Measurements from ENCODE around the gene GRAMD4.
"Not testable (repeated sequence)": the region's sequence is repeated elsewhere in the genome, so short reads cannot be mapped to it uniquely, and the experiment has no call there.

Gene GRAMD4

DNA sequence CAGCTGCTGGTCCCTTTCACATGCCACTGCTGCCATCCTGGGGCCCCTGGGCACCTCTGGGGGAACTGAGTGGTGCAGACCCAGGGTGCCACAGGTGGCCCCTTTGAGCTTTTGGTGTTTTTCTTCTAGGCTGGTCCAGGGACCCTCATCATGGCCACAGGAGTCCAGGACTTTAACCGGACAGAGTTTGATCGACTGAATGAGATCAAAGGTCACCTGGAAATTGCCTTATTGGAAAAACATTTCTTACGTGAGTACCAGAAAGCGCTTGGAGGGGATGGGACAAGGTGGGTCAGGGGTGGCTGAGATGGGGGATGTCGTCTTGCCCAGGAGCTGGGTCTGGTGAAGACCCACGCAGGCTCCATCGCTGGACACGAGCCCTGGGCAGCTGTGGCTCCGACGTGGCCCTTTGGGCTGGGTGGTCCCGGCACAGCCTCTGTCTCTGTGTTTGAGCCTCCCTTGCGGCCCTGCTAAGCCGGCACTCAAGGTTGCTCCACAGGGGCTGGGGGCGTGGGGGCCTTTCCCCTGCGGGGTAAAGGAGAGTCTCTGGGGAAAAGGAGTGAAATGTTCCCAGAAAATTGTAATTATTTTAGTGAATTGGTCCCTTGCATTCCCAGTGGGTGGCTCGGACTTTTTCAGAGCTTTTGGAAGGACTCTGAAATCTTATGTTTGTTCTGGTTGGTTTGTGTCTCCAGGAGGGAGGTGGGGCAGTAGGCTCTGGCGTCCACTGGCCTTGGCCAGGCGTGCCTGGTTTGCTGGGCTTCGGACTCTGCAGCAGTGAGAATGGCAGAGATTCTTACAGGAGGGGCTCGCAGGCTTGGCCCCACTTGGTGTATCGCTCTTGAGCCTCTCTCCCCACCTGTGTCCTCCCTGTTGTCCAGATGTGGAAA lies 17.8 kb downstream of the GRAMD4 start:
- DNase-seq (ENCODE audit: low read depth), result no peak

DNA sequence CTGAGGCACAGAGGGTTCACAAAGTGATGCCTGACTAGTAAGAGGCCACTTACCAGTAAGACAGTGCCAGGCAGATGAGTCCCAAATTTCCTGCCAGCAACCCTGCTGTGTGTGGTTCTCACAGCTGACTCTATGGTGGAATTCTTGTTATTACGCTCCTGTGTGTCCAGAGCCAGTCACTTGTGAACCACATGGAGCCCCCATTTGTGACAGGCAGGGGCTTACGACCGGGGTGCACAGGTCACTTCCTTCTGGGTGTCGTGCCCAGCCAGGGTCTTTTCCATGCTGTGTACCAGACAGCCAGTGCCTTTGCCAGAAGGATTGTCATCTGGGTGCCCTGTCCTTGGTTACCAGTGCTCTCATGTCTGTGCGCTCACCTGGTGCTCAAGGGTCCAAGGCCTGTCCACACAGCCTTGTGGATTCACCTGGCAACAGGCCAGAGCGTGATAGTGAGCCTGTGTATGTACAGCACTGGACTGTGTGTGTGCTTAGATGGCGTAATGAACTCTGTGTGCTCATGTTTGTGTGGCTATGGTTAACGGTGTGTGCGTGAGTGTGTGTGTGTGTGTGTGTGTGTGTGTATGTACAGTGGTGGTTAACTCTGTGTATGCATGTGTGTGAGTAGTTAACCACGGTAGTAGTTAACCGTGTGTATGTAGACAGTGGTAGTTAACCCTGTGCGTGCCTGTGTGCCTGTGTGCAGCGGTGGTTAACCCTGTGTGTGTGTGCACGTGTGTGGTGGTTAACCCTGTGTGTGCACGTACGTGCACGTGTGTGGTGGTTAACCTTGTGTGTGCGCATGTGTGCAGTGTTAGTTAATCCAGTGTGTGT lies 18.6 kb downstream of the GRAMD4 start:
- no peak for DNase-seq (ENCODE audit: low read depth)

DNA sequence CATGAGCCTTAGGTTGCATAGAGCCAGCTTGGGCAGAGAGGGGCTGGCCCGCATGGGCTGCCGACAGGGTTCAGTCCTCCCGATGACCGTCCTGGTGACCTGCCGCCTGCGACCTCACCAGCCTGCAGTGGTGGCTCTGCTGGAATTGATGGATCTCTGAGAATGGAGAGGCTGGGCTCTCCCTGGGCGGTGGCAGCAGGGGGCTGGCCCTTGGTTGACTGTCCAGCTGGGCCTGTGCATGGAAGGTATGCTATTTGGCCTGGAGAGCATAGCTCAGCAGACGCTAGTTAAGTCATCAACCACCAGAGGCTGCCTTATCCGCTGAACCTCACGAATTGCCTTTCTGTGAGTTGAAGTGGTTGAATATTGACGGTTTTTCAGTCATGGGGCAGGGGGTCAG lies 19.7 kb downstream of the GRAMD4 start:
- no peak for DNase-seq (ENCODE audit: low read depth)

DNA sequence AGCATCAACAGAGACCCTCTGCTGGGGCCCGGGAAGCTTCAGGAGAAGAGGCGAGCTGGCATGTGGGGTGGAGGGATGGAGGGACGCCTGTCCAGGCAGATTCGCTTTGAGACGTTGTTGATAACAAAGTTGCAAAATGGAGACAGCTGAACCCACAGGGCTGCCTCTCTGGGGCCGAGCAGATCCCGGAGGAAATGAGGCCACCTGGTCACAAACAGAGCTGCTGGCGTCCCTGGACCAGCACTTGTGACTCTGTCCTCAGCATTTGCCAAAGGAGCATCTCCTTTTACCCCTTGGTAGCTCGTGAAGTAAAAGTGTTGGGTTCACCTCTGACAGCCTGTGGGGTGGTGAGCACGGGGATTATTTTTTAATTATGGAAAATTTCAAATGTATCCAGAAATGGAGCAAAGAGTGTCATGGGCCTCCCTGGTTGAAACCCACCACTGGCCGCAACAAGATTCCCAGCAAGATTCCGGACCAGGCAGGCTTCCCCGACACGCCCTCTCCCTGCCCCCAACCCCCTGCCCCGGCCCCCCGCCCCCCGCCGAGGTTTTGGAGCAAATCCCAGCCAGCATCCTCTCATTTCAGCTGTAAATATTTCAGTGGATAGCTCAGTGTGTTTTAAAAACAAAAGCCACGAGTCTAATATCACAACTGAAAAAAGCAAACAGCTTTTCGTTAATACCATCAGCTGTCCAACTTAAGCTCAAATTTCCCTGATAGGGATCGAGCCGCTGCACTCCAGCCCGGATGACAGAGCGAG lies 20.3 kb downstream of the GRAMD4 start:
- DNase-seq (ENCODE audit: low read depth), result no peak

DNA sequence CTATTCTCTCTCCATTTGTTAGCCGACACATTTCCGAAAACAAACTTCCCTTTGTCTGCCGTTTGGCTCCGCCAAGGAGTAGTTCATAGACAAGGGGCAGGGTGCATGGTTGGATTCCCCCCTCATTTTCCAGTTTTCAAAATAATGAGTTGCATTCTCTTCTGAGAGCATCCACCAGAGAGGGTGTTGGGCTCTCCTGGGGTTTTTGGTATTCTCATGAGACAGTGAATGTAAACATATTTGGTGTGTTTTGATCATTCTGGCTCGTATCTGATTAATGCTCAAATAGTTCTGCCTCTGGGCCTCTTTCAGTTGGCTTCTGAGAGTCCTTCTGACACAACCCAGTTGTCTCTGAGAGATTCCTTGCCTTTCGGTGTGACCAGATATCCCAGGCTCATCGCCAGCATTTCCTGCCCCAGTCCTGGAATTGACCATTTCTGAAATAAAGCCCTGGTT lies 21.7 kb downstream of the GRAMD4 start:
- DNase-seq (ENCODE audit: low read depth), result no peak

DNA sequence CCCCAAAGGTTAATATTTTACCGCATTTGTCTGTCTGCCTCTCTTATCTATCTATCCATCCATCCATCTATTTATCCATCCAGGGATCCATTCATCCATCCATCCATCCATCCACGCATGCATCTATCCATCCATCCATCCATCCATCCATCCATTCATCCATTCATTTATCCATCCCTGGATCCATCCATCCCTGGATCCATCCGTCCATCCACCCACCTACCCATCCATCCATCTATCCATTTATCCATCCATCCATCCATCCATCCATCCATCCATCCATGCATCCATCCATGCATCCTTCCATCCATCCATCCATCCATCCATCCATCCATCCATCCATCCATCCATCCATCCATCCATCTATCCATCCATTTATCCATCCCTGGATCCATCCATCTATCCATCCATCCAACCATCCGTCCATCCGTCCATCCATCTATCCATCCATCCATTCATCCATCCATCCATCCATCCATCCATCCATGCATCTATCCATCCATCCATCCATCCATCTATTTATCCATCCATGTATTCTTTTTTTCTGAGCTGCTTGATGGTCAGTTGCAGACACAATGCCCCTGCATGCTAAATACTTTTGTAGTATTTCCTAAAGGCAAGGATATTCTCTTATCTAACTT lies 22.8 kb downstream of the GRAMD4 start:
- DNase-seq (ENCODE audit: low read depth), result not testable (repeated sequence)

DNA sequence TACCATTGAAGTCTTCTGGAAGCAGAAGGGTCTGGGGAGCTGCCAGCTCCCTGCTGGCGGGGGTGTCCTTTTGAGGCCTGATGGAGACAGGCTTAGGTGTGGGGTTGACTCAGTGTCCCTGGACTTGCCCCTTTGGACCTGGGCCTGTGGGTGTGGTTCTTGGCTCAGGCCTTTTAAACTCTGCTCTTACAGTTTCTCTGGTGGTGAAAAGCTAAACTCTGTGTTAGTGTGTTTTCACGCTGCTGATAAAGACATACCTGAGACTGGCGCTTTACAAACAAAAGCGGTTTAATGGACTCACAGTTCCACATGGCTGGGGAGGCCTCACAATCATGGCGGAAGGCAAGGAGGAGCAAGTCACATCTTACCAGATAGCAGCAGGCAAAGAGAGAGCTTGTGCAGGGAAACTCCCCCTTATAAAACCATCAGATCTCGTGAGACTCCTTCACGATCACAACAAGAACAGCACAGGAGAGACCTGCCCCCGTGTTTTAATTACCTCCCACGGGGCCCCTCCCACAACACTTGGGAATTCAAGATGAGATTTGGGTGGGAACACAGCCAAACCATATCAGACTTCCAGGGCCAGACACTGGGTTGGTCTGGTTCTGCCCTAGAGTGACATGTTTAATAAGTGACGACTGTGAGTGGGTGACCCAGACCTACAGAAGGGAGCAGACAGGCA lies 26.5 kb downstream of the GRAMD4 start:
- no peak for DNase-seq (ENCODE audit: low read depth)

DNA sequence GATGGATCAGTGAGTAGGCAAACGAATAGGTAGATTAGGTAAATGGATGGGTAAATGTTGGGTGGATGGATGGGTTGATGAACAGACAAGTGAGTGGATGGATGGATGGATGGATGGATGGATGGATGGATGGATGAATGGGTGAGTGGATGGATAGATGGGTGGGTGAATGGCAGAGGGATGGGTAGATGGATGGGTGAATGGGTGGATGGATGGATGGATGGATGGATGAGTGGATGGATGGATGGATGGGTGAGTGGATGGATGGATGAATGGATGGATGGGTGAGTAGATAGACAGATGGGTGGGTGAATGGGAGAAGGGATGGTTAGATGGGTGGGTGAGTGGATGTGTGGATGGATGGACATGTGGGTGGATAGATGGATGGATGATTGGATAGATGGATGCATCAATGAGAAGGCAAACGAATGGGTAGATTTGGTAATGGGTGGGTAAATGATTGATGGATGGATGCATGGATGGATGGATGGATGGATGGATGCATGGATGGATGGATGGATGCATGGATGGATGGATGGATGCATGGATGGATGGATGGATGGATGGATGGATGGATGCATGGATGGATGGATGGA lies 28.1 kb downstream of the GRAMD4 start:
- not testable (repeated sequence) for DNase-seq (ENCODE audit: low read depth)

DNA sequence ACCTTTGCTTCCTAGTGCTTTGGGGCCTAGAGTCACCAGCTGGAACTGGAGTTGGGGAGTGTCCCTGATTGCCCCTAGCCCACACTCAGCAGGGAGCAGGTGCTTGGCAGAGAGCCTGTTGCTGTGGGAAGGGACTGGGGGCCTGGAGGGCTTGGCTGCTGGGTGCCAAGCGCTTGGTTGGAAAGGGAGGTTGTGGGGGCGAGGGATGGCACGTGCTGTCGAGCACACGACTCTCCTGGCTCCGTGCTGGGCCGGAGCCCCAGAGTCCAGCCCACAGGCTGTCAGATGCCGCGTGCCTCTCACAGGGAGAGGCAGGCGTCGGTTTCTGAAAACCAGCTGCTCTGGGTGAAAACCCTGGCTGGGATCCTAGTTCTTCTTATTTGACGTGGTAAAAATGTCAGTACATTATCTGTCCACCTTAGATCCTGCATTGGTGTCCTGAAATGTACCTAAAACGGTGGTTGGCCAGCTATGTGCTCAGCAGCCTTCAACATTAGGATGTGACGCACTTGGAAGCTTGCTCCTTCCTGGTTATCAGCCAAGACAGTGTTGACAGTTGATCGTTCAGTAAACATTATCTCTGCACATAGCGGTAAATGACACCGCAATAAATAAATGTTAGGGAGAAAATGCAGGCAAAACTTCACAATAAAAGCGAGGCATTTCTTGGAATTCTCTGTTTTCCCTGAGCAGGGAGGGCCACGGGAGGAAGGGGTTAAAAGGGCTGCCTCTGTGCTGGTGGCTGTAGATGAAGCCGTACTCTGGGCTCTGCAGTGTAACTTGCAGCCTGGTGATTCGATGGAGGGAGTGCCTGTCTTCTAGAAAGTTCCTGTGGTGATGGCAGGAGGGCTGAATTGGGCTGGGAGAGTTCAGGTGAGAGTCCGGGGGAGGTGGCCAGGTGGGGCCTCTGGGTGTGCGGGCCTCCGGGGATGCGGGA lies 29.2 kb downstream of the GRAMD4 start:
- DNase-seq (ENCODE audit: low read depth), result no peak

DNA sequence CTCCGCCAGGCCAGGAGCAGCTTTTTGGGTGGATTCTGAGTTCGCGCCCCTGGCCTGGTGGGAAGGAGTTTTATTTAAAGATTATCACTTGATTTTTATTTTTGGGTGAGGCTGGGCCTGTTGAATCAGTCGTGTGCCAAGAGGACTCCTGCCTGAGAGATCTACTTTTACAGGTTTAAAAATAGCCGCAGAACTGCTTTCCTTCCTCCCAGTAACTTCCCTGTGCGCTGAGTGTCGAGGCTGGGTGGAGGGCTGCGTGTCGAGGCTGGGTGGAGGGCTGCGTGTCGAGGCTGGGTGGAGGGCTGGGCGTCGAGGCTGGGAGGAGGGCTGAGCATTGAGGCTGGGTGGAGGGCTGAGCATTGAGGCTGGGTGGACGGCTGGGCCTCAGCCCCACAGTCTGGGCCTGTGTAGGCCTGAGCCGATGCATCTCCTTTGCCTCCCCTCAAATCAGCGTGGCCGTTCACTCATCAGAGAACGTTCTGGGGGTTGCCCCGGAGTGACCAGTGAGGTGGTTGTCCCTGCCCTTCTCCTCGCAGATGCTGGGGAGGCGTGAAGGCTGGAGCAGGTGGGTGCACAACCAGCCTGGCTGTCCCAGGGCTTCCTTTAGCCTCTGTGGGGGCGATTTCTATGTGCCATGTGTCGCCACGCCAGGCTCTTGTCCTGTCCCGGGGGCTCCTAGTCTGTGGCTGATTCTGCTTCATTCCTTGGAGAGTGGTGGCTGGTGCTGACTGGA lies 30.1 kb downstream of the GRAMD4 start:
- DNase-seq (ENCODE audit: low read depth), result no peak

DNA sequence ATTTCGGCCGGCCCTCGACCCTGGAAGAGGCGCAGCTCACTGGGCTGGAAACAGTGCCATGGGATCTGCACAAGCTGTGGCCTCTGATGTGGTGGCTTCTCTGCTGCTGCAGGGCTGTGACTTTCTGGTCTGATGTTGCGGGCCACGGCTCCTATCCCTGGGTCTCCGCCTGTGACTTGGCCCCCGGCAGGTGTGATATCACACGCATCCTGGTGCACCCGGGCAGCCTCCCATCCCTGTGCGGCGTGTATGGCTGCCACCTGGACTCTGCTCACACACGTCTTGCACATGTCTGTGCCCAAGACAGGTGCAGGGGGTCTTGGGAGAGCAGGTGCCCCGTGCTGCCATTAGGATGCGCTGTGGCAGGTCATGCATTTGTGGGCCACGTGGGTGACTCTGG lies 31.1 kb downstream of the GRAMD4 start:
- no peak for DNase-seq (ENCODE audit: low read depth)

DNA sequence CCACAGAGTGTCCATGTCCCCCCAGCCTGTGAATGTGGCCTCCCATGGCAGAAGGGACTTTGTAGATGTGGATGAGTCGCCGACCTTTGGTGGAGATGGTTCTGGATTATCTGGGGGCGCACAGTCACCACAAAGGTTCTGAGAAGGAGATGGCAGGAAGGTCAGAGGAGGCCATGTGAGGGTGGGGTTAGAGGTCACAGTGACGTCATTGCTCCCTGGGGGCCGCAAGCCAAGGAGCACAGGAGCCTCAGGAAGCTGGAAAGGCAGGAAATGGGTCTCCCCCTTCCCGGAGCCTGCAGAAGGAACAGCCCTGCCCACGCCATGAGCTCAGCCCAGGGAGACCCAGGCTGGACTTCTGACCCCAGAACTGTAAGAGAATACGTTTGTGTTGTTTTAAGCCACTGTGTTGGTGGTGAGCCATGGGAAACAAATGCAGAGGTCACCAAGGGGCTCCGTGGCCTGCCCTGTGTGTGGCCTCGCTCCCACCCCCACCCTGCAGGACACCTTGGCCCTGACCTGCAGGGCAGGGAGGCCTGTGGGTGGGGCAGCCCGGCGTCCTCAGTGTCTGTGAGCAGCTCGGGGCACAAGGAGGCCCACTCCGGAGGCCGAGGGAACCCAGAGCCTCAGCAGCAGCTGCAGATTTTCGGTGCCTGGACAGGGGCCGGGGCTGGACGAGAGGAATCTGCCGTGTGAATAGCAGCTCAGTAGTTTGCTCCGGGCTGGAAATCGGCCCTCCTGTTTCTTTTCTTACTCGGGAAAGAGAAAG lies 32.1 kb downstream of the GRAMD4 start:
- no peak for DNase-seq (ENCODE audit: low read depth)

DNA sequence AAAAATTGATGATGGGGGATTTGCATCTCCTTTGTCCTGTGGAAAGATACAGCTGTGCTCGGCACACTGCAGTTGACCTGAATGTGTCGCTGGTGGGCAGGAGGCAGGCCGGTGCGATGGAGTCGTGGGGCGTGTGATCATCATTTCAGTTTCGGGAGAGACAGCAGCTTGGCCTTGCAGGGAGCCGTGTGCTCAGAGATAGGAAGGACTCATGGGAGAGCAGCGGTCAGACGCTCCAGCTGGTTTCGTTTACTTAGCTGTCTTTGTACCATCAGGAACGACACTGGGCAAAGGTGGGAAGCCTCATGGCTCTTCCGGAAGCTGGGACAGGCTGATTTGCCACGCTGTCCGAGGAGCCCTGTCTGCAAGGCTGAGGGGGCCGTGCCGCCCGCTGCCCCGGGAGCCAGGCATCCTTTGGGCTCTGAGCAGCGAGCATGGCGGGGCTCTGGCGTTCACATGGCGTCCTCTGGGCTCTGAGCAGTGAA lies 32.7 kb downstream of the GRAMD4 start:
- no peak for DNase-seq (ENCODE audit: low read depth)

DNA sequence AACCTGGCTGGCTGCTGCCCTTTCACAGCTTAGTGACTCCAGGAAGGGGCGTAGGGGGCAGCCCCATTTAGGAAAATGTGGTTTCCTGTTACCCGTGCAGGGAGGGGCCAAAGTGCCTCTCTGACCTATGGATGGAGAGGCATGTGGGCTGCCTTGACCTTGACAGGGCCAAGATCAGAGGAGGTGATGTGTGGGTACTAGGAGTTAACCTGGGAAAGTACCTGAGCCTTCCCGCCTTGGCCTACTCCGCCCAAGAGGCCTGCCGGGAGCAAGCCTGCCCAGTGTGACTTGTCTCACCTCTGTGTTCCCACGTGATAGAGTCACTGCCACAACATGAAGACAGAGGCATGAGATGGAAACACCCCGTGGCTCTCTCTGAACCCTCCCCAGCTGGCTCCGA lies 33.4 kb downstream of the GRAMD4 start:
- no peak for DNase-seq (ENCODE audit: low read depth)

DNA sequence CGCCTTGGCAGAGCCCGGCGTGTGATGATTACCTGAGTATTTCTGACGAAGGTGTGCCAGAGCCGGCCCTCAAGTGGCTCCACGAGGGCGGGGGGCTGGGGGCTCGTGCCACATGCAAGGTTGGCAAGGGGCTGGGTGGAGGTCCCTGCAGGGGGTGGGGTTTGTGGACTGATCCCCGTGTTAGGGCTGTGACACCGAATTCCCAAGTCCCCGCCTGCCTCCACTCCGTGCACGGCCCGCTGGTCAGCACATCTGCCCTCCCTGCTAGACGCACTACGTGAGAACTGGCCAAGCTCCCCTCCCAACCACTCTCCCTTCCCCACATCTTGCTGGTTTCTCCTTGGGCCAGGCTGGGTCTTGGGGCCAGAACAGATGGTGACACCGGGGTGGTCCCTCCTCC lies 34.2 kb downstream of the GRAMD4 start:
- no peak for DNase-seq (ENCODE audit: low read depth)

DNA sequence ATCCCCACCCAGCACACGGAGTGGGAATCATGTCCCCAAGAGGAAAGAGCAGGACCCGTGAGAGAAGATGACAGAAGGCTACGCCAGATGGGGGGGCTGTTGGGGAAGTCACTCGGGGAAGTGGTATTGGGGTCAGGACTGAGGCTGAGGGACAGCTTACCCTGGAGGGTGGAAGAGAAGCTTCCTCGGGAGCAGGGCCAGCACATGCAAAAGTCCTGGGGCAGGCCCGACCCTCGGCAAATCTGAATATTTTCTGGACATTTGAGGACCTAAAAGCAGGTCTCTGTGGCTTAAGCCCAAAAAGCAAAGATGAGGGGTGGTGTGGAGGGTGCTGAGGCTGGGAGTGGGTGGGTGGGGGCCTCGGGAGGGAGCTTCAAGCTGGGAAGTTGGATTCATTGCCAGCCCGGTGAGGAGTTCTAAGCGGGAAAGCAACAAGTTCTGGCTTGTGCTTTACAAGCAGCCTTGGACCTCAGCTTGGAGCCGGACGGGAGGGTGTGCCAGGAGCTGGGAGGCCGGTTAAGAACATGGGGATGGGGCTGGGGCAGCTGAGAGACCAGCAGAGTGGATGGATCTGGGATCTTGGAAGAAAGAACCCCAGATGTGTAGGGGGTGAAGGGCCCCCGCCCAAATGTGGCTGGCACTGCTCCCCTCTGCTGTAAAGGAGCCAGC lies 34.9 kb downstream of the GRAMD4 start:
- no peak for DNase-seq (ENCODE audit: low read depth)

DNA sequence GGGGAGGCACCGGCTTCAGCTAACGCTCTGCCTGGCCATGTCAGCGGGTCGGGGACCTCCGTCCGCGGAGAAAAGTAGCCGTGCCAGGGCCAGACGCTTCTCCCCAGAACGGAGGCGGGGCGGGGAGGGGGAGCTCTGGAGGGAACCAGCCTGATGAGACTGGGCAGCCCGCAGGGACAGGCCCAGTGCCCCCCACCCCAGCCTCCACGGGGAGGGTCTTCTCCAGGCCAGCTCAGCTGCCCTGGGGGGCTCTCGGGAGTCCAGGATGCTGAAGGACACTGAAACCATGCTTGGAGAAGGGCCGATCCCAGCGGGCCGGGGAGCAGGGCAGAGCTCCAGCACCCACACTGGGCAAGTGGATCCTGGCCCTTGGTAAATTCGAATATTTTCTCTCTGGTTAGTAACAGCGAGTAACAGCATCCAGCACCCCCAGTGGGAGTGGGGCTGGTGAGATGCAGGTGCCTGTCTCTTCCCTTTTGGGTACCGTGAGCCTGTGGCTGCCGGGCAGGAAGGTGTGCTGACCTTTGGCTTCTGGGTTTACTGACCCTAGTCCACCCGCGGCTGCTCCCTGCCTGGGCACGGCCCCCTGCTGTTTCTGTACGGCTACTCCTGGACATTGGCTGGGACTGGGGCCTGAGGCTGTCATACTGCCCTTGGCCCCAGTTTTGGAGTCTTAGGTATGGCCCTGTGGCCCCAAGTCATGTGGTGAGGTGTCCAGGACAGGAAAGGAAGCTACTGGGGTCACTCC lies 35.8 kb downstream of the GRAMD4 start:
- no peak for DNase-seq (ENCODE audit: low read depth)
